ENCODE data around the gene ADAMTSL4.
"Not testable (repeated sequence)": the region's sequence is repeated elsewhere in the genome, so short reads cannot be mapped to it uniquely, and the experiment has no call there.

The ADAMTSL4 gene

DNA sequence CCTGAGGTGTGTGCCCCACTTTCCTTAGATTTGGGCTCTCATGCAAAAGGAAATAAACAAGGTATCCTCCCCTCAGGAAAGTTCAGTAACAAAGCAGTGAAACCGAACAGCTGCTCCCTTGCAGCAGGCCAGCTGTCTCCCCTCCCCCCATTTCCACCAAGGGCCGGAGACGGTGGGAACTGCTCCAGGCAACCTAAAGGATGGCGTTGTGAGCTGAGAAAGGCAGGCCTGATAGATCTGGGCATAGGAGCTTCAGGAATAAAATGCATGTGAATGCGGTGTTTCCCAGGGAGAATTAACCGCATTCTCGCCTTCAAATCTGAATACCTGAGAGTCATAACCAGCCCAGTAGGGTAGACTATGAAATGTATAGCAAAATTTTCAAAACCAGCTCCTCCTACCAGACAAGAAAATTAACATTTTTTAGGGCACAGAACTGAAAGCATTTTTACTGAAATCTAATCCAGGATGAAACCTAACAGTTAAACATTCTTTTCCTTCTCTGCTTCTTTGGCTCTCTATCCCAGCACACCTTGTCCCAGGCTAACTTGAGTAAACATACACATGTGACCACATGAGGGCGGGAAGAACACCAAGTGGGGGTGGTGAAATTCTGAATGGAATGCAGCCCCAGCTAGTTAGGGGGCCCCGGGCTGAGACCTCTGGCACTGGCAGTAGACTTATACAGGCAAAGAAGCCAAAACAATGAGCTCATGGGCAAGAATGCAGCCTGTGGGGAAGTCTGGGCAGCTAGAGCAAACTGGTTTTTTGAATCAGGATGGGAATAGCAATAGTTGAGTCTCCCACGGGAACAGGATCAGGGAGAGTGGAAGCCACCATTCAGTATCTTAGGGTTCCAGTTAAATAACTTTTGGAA, 18.7 kb downstream of the ADAMTSL4 start:
- DNase-seq = peak; percentile 66

DNA sequence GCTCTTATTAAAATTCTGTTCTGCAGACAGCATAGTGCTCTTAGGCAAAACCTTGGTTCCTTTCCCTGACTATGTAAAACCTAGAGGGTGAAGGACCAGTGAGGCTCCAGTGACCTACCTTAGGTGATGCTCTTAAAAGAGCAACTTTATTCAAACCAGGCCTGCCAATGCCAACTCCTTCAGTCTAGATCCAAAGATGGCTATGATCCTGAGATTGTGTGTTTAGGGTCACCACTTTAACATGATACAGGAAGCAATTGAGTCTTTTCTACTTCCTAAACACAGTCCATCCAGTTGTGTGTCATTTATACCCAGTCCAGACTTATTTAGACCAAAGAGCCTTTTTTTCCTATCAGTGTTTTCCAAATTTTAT, 19.4 kb downstream of the ADAMTSL4 start:
- no peak for DNase-seq

DNA sequence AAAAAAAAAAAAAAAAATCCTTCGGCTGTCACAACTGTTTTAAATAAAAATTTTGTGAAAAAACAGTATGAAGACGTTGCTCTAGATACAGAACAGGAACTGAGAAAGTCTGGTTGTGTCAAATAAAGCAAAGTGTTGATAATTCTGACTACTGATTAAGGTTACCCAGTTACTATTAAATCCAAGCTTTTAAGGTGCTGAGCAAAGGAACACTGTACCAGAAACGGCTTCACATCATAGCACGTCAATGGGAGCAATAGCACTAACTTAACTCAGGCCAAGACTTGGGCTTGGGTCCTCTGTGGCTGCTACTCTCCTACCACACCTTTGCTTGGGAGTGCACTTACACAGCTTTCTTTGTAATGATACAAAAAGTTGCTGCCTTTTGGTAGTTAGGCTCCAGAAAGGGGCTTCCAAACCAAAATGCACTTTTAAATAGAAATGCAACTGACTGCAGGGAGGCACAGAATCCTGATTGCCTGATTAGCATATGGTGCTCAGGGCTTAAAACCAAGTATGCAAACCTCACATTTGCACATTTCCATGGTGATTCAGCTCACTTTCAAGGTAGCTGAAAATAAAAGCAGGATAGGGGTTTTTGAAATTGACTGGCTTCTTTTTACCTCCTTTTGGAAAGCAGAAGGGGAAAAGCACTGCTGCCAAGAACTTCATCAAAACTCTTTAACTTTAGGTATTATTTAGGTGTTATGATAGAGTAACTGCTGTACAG, 23.9 kb downstream of the ADAMTSL4 start:
- no peak for DNase-seq

GRCh38 chr1:150573648-150574071, 24.5 kb downstream of the ADAMTSL4 start:
- DNase-seq = not testable (repeated sequence)

- no peak for DNase-seq
Measured at GRCh38 chr1:150574260-150575071, 25.3 kb downstream of the ADAMTSL4 start.

GRCh38 chr1:150575072-150575489, 25.9 kb downstream of the ADAMTSL4 start:
- DNase-seq = no peak

DNA sequence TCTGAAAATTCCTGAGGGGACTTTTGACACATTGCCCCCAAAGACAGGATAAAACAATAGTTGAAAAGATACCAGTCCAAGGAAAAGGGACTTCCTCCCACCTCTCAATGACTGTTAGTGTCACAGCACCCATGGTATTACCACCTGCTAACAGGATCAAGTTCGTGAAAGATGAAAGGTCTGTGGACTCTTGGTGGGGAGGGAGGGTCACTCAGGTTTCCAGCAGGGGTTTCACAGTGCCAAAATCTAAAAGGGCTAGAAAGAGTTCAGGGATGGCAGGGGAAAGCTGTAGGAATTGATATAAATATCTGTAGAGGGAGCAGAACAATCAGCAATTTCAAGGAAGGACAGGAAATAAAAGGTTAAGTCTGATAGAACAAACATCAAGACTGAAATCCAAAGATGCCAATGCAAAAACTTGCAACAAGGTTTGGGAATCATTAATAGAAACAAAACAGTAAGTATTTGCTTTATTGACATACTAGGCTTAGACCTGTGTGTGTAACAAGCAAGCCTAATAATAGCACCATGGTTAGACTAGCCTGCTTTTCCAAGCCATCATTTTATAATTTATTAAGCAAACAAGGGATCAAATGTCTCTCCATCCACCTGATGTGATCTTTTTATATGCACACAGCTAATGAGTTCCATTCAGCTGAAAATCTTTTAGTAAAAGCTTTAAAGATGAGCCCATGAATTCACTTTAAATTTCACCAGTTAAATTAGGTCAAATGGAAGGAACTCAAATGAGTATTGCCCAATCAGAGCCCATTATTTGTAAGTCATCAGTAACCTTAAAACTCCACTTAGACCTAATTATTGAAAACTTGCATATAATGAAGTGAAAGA, 26.5 kb downstream of the ADAMTSL4 start:
- peak; percentile 37 for DNase-seq

DNA sequence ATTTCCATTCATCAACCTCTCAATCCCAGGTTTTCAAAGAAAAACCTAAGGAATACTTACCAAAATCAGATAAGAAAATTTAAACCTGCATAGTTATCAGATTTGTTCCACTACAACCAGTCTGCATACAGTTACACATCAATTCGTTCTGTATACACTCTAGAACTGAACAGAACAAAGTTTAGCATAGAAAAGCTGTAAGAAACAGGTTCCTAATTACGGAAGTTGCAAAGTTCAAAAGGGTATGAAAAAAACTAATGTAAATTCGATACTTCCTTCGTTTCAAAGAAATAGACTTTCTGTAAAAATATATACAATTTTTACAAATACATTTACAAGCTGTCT, 27.1 kb downstream of the ADAMTSL4 start:
- no peak for DNase-seq

DNA sequence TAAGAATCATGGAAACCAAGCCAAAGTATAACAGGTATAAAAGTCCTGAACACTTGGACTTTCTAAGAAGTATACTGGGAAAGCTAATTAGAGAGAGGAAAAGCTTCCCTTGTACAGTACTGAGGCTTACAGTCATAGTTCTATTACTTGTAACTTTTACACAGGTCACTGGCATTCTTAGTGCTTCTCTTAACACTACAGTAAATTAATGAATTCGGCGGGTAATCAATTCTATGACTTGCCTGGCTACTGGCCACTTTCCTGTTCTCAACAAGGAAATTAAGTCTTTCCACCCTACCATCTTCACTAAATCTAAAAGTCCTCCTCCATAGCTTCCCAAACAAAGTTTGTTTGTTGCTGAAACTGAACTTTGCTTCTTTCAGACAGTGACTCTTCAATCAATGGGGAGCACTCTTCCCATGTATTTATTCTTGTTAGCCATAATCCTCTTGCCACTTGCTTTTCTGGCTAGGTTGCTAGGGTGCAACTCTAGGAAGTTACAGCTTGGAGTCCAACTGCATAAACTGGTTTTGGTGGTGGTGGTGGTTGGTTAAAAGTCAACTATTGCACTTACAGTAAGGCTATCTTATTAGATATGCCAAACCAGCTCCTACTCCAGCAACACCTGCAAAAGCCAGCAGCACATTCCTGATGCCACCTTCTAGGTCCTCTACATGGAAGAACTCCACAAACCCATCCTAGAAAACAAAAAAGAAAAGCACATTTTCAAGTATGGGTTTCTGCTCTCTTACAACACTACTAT, 27.8 kb downstream of the ADAMTSL4 start:
- DNase-seq = no peak

DNA sequence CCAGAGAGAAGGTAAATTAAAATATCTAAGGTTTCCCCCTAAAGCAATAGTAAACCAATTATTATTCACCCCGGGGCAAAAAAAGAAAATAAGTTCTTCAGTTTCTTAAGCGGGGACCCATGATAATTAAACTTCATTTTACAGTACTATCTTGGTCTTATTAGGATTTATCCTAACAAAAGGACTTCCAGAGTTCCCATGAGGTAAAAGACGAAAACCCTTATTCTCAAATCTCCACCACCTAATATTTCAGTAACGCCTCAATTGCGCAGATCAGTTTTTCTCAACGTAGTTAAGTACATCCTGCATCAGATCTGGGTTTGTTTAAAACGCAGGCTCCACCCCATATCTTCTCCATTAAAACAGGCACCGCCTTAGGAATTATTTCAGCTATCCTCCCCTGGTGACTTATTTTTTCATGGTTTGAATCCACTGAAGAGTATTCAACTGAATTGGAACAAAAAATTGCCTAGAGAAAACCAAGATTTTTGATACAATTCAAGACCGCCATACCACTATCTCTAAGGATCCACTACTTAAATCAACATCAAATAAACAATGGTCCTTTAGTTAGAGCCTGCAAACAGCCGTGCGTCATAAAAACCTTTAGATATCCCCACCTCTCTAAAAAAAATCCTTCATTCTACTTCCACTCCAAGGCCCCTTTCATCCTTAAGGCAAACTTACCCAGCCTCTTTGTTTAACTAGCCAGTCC, 28.5 kb downstream of the ADAMTSL4 start:
- DNase-seq = peak; percentile 13

- peak; percentile 56 for DNase-seq
Measured at GRCh38 chr1:150578272-150579109, 29.3 kb downstream of the ADAMTSL4 start.

GRCh38 chr1:150579110-150579944, 30.1 kb downstream of the ADAMTSL4 start, which contains the start of gene MCL1:
TSS of gene MCL1 (minus strand) at chr1:150579610. CDS start at chr1:150579530, 80 bp downstream.
- DNase-seq = peak; percentile 98

GRCh38 chr1:150579945-150580642, 30.9 kb downstream of the ADAMTSL4 start:
- peak; percentile 50 for DNase-seq

DNA sequence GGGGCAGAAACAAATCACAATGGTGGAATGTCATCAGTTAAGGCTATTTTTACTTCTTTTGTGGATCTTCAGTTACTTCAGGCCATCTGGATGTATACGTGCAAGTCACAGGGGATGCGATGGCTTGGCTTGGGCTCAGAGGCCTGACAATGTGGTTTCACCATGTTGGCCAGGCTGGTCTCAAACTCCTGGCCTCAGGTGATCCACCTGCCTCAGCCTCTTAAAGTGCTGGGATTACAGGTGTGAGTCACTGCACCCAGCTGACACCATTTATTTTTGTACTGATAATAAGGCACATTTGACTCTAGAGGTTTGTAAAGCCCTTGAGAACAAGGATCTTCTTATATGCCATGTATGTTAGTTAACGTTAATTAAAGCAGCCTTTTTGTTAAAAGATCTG, 31.8 kb downstream of the ADAMTSL4 start:
- DNase-seq = not testable (repeated sequence)

GRCh38 chr1:150581437-150581836, 32.2 kb downstream of the ADAMTSL4 start:
- DNase-seq = not testable (repeated sequence)

DNA sequence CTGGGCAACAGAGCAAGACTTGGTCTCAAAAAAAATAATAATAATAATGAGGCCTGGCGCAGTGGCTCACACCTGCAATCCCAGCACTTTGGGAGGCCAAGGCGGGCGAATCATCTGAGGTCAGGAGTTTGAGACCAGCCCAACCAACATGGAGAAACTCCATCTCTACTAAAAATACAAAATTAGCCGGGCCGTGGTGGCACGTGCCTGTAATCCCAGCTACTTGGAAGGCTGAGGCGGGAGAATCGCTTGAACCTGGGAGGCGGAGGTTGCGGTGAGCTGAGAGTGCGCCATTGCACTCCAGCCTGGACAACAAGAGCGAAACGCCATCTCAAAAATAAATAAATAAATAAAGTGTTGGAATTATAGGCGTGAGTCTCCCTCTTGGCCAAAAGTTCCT, 32.8 kb downstream of the ADAMTSL4 start:
- DNase-seq = not testable (repeated sequence)

- DNase-seq = no peak
Measured at GRCh38 chr1:150582371-150582770, 33.2 kb downstream of the ADAMTSL4 start.
